ENCODE measurements around the gene FOXC2. TPM values are rescaled to one million over a fixed set of nuclear protein-coding genes. Genes with fewer than 3 reads are reported as not detected.

Gene FOXC2
- polyA plus RNA-seq, 1 donor (not counting 4 experiments of a cell fraction or from before 2014, with no cell fraction given): not detected

GRCh38 chr16:86614699-86615098 lies 48.1 kb downstream of the FOXC2 start:
- H3K4me1 ChIP-seq (ENCODE audit: control insufficient read depth, extremely low read depth, insufficient read depth, low read length): no peaks in the 10 kb centered on the region
- no peak overlapping the region for H3K4me2 ChIP-seq (ENCODE audit: control insufficient read depth, extremely low read depth, insufficient read depth, low read depth, low read length)
- TF ChIP-seq CTCF (optimal IDR thresholded peaks at IDR 0.05 in 1 of 3, IDR thresholded peaks at IDR 0.05 in 1 of 3, conservative IDR thresholded peaks at IDR 0.05 in 1 of 3; ENCODE audit: extremely low read depth in 1 of 3, insufficient read depth in 2 of 3, low read length in 3 of 3) (no peak), EZH2 (IDR thresholded peaks at IDR 0.05; ENCODE audit: low read length) (no peak)
- DNase-seq (ENCODE audit: low read depth, low spot score) (no peak), FAIRE-seq (no peak)
- H4K20me1 ChIP-seq (ENCODE audit: control insufficient read depth, extremely low read depth, insufficient read depth, low read length): no peaks in the 10 kb centered on the region
- H3K9ac ChIP-seq (ENCODE audit: control insufficient read depth, extremely low read depth, insufficient read depth, low read length): no peak overlapping the region
- no peak overlapping the region for H3K4me3 ChIP-seq (ENCODE audit: control insufficient read depth in 2 of 3, extremely low read depth in 1 of 3, insufficient read depth in 2 of 3, low read depth in 1 of 3, low read length in 3 of 3)
- dilution Hi-C loops (cut with MboI; ENCODE audit: extremely low pct_ligation_motif_present, low sequenced_read_pairs): no loop called here
- H3K27ac ChIP-seq (ENCODE audit: control insufficient read depth, insufficient read depth, low read length): no peak overlapping the region
- no peak overlapping the region for H2AFZ ChIP-seq (ENCODE audit: control insufficient read depth, low read length)
- H3K36me3 ChIP-seq (ENCODE audit: control insufficient read depth in 2 of 2, extremely low read depth in 1 of 2, insufficient read depth in 2 of 2, low read length in 2 of 2): no peaks in the 10 kb centered on the region
- H3K9me3 ChIP-seq (ENCODE audit: control insufficient read depth, low read depth, low read length): no peaks in the 10 kb centered on the region
- H3K27me3 ChIP-seq (ENCODE audit: control insufficient read depth, extremely low read depth, insufficient read depth, low read length): no peaks in the 10 kb centered on the region
- H3K79me2 ChIP-seq (ENCODE audit: control insufficient read depth, insufficient read depth, low read length): no peaks in the 10 kb centered on the region
- no peaks in the 10 kb centered on the region for H3K9me1 ChIP-seq (ENCODE audit: control insufficient read depth, extremely low read depth, insufficient read depth, low read length)

- TF ChIP-seq EZH2 (IDR thresholded peaks at IDR 0.05; ENCODE audit: low read length) (no peak), CTCF (optimal IDR thresholded peaks at IDR 0.05 in 1 of 3, IDR thresholded peaks at IDR 0.05 in 1 of 3, conservative IDR thresholded peaks at IDR 0.05 in 1 of 3; ENCODE audit: extremely low read depth in 1 of 3, insufficient read depth in 2 of 3, low read length in 3 of 3) (no peak)
- Histone ChIP-seq H3K9ac (ENCODE audit: control insufficient read depth, extremely low read depth, insufficient read depth, low read length) (no peak overlapping the region), H3K79me2 (ENCODE audit: control insufficient read depth, insufficient read depth, low read length) (no peaks in the 10 kb centered on the region), H3K4me1 (ENCODE audit: control insufficient read depth, extremely low read depth, insufficient read depth, low read length) (no peaks in the 10 kb centered on the region), H3K4me3 (ENCODE audit: control insufficient read depth in 2 of 3, extremely low read depth in 1 of 3, insufficient read depth in 2 of 3, low read depth in 1 of 3, low read length in 3 of 3) (no peak overlapping the region), H4K20me1 (ENCODE audit: control insufficient read depth, extremely low read depth, insufficient read depth, low read length) (no peaks in the 10 kb centered on the region), H3K9me3 (ENCODE audit: control insufficient read depth, low read depth, low read length) (no peaks in the 10 kb centered on the region), H3K27me3 (ENCODE audit: control insufficient read depth, extremely low read depth, insufficient read depth, low read length) (no peaks in the 10 kb centered on the region), H3K36me3 (ENCODE audit: control insufficient read depth in 2 of 2, extremely low read depth in 1 of 2, insufficient read depth in 2 of 2, low read length in 2 of 2) (no peaks in the 10 kb centered on the region), H2AFZ (ENCODE audit: control insufficient read depth, low read length) (no peak overlapping the region), H3K27ac (ENCODE audit: control insufficient read depth, insufficient read depth, low read length) (no peak overlapping the region), H3K9me1 (ENCODE audit: control insufficient read depth, extremely low read depth, insufficient read depth, low read length) (no peaks in the 10 kb centered on the region), H3K4me2 (ENCODE audit: control insufficient read depth, extremely low read depth, insufficient read depth, low read depth, low read length) (no peak overlapping the region)
- dilution Hi-C loops (cut with MboI; ENCODE audit: extremely low pct_ligation_motif_present, low sequenced_read_pairs): no loop called here
- no peak for DNase-seq (ENCODE audit: low read depth, low spot score)
- no peak for FAIRE-seq
These were observed 50.3 kb downstream of the FOXC2 start for GRCh38 chr16:86616906-86617305.
